ENCODE results near the gene PPIF. TPM values are rescaled to one million over a fixed set of nuclear protein-coding genes. Genes with fewer than 3 reads are reported as not detected.

Gene PPIF
- total and polyA plus RNA-seq, 4 donors = 22.2 to 84.3 (median 60.0) TPM

DNA sequence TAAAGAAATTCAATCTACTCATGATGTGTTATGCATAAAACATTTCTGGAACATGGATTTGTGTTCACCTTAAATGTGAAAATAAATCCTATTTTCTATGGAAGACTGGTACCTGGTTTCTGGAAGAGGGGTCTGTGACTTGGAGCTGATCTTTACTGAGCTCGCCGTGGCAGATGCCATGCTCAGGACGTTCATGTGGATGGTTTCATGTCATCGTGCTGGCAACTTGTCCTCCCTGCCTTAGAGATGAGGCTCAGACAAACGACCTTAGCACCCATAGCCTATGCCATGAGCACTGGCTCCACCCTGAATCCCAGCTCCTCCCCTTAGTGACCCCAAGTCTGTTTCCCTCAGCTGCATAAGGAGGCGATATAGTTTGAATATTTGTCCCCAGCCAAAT is 7.3 kb downstream of the PPIF start (continued):
- TF ChIP-seq TAF1 (conservative IDR thresholded peaks at IDR 0.05) = no peak
- TF ChIP-seq HNF4G (IDR thresholded peaks at IDR 0.05) = no peak
- TF ChIP-seq EGR1 (IDR thresholded peaks at IDR 0.05; ENCODE audit: low read depth in 2 of 2) = no peak
- TF ChIP-seq, protein P1, sequence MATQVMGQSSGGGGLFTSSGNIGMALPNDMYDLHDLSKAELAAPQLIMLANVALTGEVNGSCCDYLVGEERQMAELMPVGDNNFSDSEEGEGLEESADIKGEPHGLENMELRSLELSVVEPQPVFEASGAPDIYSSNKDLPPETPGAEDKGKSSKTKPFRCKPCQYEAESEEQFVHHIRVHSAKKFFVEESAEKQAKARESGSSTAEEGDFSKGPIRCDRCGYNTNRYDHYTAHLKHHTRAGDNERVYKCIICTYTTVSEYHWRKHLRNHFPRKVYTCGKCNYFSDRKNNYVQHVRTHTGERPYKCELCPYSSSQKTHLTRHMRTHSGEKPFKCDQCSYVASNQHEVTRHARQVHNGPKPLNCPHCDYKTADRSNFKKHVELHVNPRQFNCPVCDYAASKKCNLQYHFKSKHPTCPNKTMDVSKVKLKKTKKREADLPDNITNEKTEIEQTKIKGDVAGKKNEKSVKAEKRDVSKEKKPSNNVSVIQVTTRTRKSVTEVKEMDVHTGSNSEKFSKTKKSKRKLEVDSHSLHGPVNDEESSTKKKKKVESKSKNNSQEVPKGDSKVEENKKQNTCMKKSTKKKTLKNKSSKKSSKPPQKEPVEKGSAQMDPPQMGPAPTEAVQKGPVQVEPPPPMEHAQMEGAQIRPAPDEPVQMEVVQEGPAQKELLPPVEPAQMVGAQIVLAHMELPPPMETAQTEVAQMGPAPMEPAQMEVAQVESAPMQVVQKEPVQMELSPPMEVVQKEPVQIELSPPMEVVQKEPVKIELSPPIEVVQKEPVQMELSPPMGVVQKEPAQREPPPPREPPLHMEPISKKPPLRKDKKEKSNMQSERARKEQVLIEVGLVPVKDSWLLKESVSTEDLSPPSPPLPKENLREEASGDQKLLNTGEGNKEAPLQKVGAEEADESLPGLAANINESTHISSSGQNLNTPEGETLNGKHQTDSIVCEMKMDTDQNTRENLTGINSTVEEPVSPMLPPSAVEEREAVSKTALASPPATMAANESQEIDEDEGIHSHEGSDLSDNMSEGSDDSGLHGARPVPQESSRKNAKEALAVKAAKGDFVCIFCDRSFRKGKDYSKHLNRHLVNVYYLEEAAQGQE (IDR thresholded peaks at IDR 0.05) = no peak

- TF ChIP-seq, protein P2, sequence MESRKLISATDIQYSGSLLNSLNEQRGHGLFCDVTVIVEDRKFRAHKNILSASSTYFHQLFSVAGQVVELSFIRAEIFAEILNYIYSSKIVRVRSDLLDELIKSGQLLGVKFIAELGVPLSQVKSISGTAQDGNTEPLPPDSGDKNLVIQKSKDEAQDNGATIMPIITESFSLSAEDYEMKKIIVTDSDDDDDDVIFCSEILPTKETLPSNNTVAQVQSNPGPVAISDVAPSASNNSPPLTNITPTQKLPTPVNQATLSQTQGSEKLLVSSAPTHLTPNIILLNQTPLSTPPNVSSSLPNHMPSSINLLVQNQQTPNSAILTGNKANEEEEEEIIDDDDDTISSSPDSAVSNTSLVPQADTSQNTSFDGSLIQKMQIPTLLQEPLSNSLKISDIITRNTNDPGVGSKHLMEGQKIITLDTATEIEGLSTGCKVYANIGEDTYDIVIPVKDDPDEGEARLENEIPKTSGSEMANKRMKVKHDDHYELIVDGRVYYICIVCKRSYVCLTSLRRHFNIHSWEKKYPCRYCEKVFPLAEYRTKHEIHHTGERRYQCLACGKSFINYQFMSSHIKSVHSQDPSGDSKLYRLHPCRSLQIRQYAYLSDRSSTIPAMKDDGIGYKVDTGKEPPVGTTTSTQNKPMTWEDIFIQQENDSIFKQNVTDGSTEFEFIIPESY (IDR thresholded peaks at IDR 0.05) = no peak
- TF ChIP-seq JUND (IDR thresholded peaks at IDR 0.05) = no peak
- no peak overlapping the region for H3K4me3 ChIP-seq (ENCODE audit: low read depth in 1 of 3, low read length in 3 of 3)
- H3K4me1 ChIP-seq (ENCODE audit: control insufficient read depth in 4 of 4, insufficient read depth in 4 of 4, low read length in 3 of 4) = peaks cover 0 to 11% (median 1%) of the 10 kb centered on the region in 4 donors
- no peaks in the 10 kb centered on the region for H3K9me3 ChIP-seq (ENCODE audit: control insufficient read depth in 4 of 4, low read length in 3 of 4)
- WGBS = 89% methylated on average over 6 of the region's 6 CpGs
- H3K27me3 ChIP-seq (ENCODE audit: control insufficient read depth in 4 of 4, insufficient read depth in 4 of 4, low read length in 3 of 4) = no peaks in the 10 kb centered on the region
- no peak overlapping the region for H3K9ac ChIP-seq (ENCODE audit: low read depth in 1 of 2, low read length in 2 of 2)
- H3K27ac ChIP-seq (ENCODE audit: low read depth in 1 of 2, low read length in 2 of 2) = no peak overlapping the region
- peaks cover 12 to 48% (median 45%) of the 10 kb centered on the region in 4 donors for H3K36me3 ChIP-seq (ENCODE audit: control insufficient read depth in 4 of 4, insufficient read depth in 3 of 4, low read depth in 1 of 4, low read length in 3 of 4)
- DNase-seq (ENCODE audit: low spot score) = no peak
Observed at GRCh38 chr10:79355420-79356017, 8.2 kb downstream of the PPIF start.

DNA sequence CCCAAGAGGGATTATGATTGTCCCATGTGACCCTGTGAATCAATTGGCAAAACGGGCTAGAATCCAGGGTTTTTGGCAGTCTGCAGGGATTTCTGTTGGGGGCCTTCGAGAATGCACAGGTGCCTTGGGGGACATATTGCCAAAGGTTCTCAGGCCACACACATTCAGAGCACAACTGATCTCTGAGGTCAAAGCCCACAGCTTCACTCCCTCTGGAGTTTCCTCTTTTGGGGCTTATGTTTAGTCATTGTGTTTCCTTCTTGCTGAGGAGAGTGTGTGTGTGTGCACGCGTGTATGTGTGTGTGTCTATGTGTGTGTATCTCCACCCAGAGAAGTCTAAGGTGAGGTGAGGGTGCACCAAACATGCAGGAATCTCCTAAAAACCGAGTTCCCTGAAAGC is 8.8 kb downstream of the PPIF start:
- 87% methylated on average over 5 of the region's 5 CpGs for WGBS
- H3K4me3 ChIP-seq (ENCODE audit: low read depth in 1 of 3, low read length in 3 of 3) = no peak overlapping the region
- DNase-seq (ENCODE audit: low spot score) = peak; percentile 26
- no peak overlapping the region for H3K27ac ChIP-seq (ENCODE audit: low read depth in 1 of 2, low read length in 2 of 2)
- peaks cover 10 to 43% (median 40%) of the 10 kb centered on the region in 4 donors for H3K36me3 ChIP-seq (ENCODE audit: control insufficient read depth in 4 of 4, insufficient read depth in 3 of 4, low read depth in 1 of 4, low read length in 3 of 4)
- no peaks in the 10 kb centered on the region for H3K27me3 ChIP-seq (ENCODE audit: control insufficient read depth in 4 of 4, insufficient read depth in 4 of 4, low read length in 3 of 4)
- no peak for TF ChIP-seq RAD21 (IDR thresholded peaks at IDR 0.05)
- no peak for TF ChIP-seq TAF1 (conservative IDR thresholded peaks at IDR 0.05)
- TF ChIP-seq HNF4A (conservative IDR thresholded peaks at IDR 0.05) = no peak
- TF ChIP-seq GABPA (IDR thresholded peaks at IDR 0.05 in 1 of 2, conservative IDR thresholded peaks at IDR 0.05 in 1 of 2) = no peak
- TF ChIP-seq NR2F2 (IDR thresholded peaks at IDR 0.05) = no peak
- H3K9me3 ChIP-seq (ENCODE audit: control insufficient read depth in 4 of 4, low read length in 3 of 4) = no peaks in the 10 kb centered on the region
- H3K9ac ChIP-seq (ENCODE audit: low read depth in 1 of 2, low read length in 2 of 2) = no peak overlapping the region
- H3K4me1 ChIP-seq (ENCODE audit: control insufficient read depth in 4 of 4, insufficient read depth in 4 of 4, low read length in 3 of 4) = peaks cover 0 to 11% (median 1%) of the 10 kb centered on the region in 4 donors

DNA sequence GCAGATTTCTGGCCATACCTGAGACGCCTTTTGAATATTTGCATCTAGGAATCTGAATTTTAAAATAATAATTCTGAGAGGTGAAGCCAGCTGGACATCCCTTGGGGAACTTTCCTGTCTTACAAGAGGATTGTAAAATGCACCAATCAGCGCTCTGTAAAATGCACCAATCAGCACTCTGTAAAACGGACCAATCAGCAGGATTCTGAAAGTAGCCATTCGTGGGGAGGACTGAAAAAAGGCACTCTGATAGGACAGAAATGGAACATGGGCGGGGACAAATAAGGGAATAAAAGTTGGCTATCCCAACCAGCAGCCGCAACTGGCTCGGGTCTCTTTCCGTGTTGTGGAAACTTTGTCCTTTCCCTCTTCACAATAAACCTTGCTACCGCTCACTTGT is 9.9 kb downstream of the PPIF start:
- no peak overlapping the region for H3K9ac ChIP-seq (ENCODE audit: low read depth in 1 of 2, low read length in 2 of 2)
- DNase-seq (ENCODE audit: low spot score) = no peak
- no peak overlapping the region for H3K27ac ChIP-seq (ENCODE audit: low read depth in 1 of 2, low read length in 2 of 2)
- H3K4me3 ChIP-seq (ENCODE audit: low read depth in 1 of 3, low read length in 3 of 3) = no peak overlapping the region
- TF ChIP-seq FOXA2 (IDR thresholded peaks at IDR 0.05) (no peak), HNF4A (conservative IDR thresholded peaks at IDR 0.05) (no peak), GABPA (IDR thresholded peaks at IDR 0.05 in 1 of 2, conservative IDR thresholded peaks at IDR 0.05 in 1 of 2) (no peak)
- TF ChIP-seq, protein P3, sequence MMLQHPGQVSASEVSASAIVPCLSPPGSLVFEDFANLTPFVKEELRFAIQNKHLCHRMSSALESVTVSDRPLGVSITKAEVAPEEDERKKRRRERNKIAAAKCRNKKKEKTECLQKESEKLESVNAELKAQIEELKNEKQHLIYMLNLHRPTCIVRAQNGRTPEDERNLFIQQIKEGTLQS (IDR thresholded peaks at IDR 0.05) = no peak
- TF ChIP-seq, protein P1 (IDR thresholded peaks at IDR 0.05) = no peak
- peaks cover 0 to 7% (median 1%) of the 10 kb centered on the region in 4 donors for H3K4me1 ChIP-seq (ENCODE audit: control insufficient read depth in 4 of 4, insufficient read depth in 4 of 4, low read length in 3 of 4)
- 97% methylated on average over 9 of the region's 9 CpGs for WGBS
- no peaks in the 10 kb centered on the region for H3K9me3 ChIP-seq (ENCODE audit: control insufficient read depth in 4 of 4, low read length in 3 of 4)
- H3K36me3 ChIP-seq (ENCODE audit: control insufficient read depth in 4 of 4, insufficient read depth in 3 of 4, low read depth in 1 of 4, low read length in 3 of 4) = peaks cover 4 to 34% (median 31%) of the 10 kb centered on the region in 4 donors
- no peaks in the 10 kb centered on the region for H3K27me3 ChIP-seq (ENCODE audit: control insufficient read depth in 4 of 4, insufficient read depth in 4 of 4, low read length in 3 of 4)
